Measurements from ENCODE around the gene SETBP1. TPM values are rescaled to one million over a fixed set of nuclear protein-coding genes. Genes with fewer than 3 reads are reported as not detected.
A peak's percentile ranks its signal among the peaks of the same experiment; 100 is the strongest.

The SETBP1 gene
- total RNA-seq, 2 donors from 2014 or later, result 9.8 to 16.7 TPM

- intact Hi-C loops (cut with DNase I), result no loop called here
- no peak for DNase-seq
- no peak for ATAC-seq
Measured at GRCh38 chr18:45046961-45047360, 366.3 kb downstream of the SETBP1 start.

DNA sequence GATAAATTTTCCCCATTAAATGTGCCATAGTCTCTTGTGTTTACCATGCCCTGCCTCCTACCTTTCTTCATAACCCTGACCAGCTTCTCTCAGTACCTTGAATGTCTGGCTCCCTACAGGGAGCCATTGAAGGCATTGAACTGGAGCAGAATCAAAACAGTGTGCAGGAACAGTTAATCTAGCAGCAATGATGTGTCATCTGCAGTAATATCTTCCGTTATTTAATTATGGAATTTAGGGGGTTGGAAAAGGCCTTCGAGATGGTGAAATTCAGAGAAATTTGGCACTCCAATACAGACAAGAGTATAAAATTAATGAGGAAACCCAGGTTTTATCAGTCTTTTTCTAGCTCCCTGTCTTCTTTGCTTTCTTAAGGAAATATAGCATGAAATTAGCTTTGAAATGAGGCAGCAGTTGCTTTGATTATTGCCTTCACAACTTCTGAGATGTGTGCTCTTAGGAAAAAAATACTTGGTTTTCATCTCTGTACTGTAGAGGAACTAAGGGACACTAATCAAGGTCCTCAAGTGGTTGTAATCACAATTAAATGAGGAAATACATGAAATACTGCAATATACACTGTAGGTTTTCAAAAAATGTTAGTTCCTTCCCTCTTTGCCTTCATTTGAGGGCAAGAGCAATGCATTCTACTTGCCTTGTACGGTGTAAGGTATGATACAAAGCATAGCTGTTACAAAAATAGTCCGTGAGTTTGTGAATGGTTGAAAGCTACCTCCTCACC, 369.1 kb downstream of the SETBP1 start:
- no peak for DNase-seq
- no peak for ATAC-seq
- intact Hi-C loops (cut with DNase I), result no loop called here

- ATAC-seq (peak in 1 of 2 donors; percentile 88), DNase-seq (no peak)
- intact Hi-C loops (cut with DNase I), result no loop called here
Measured at GRCh38 chr18:45050712-45051601, 370.3 kb downstream of the SETBP1 start.

DNA sequence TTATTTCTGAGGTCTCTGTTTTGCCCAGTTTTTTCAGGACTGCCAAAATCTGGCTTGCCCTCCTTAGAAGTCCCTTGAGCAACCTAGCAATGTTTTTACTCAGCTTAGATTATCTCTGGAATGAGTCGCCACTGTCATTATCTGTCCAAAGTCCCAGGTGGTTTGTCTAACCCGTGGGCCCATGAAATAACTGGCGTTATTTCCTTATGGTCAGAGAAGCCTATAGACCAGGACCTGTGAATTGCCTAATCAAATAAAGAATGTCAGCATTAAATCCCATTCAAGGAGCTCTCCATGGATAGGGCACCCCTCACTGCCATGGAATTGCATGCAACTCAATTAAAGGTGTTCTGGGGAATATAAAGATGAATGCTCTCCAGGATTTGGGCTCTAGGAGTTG, 373.9 kb downstream of the SETBP1 start:
- intact Hi-C loops (cut with DNase I), result no loop called here
- DNase-seq (no peak), ATAC-seq (no peak)

- no peak for DNase-seq
- ATAC-seq, result no peak
- intact Hi-C loops (cut with DNase I), result no loop called here
Measured at GRCh38 chr18:45055811-45056210, 375.1 kb downstream of the SETBP1 start.

DNA sequence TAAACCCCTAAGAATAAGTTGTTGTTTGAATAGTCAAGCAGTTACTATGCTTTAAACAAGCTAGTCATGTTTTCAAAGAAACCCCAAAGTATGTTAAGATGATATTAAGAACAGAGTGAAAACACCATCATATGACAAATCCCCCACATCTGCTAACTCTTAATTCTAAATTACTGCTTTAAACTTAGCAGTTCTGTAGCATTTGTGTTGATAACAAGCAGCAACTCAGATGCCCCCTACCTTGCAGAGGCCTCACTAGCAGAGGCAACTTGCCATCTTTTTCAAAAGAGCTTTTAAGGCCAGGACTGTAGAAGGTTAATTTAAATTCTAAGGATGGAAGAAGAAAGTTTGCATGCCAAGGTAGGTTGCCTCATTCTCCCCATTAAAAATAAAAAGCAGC, 376.2 kb downstream of the SETBP1 start:
- intact Hi-C loops (cut with DNase I), result no loop called here
- no peak for ATAC-seq
- DNase-seq, result no peak

DNA sequence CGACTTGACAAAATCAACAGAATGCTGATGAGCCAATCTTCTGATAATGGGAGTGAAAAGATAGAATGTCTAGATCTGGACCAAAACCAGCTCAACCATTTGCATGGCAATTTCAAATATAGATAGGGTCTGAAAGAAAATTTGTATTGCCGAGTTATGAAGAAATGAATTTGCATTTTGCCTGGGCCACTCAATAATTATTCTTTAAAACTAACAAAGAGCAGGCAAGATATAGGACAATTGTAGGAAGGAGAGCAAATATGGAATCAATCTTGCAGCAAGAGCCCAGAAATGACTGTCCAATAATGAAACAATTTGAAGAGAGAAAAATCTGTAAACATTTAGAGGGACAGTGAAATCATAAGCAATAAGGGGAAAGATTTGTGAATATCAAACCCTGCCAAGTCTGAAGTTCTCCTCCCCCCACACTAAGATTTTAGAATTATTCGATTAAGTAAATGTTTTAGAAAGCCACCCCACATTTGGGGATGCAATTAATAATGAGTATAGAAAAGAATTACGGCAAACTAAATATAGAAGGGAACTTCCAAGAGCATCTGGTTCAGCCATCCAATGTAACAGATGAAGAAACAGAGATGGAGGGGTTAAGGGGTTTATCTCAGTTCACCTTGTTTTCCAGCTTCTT, 377.4 kb downstream of the SETBP1 start:
- intact Hi-C loops (cut with DNase I), result no loop called here
- DNase-seq (no peak), ATAC-seq (no peak)

DNA sequence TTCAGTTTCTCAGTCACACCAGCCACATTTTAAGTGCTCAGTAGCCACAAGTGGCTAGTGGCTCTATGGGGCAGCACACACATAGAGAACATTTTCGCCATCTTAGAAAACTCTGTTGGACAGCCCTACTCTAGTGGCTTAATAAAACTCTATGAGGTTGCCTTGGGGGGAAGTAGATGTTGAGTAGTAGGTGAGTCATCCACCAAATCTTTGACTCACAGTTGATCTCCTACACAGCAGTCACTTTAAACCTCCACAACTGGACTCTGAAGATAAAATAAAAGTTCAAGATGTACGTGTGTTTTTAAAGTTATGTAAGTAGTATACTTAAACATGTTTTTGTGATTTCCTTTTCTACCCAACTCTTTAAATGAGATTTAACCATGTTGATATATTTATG, 379.0 kb downstream of the SETBP1 start:
- intact Hi-C loops (cut with DNase I), result no loop called here
- DNase-seq (no peak), ATAC-seq (peak in 1 of 2 donors; percentile 93)

GRCh38 chr18:45060102-45060501, 379.4 kb downstream of the SETBP1 start:
- intact Hi-C loops (cut with DNase I), result no loop called here
- ATAC-seq (no peak), DNase-seq (no peak)

DNA sequence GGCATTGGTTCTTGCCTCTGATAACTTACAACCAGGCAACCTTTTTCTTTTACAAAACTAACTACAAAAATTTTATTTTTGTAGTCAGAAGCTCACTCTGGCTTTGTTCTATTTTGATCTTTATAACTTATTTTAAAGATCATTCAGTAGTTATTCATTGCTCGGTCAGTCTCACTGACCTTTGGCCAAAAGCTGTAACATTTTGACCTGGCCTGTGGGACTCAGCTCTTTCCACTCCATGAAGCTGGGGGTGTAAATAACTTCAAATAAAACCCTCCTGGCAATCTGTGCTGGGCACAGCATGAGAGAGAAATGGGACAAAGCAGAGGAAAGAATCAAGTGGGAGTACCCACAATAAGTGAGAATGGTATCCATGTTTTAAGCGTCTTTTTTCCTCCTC, 380.7 kb downstream of the SETBP1 start:
- no peak for DNase-seq
- intact Hi-C loops (cut with DNase I), result no loop called here

DNA sequence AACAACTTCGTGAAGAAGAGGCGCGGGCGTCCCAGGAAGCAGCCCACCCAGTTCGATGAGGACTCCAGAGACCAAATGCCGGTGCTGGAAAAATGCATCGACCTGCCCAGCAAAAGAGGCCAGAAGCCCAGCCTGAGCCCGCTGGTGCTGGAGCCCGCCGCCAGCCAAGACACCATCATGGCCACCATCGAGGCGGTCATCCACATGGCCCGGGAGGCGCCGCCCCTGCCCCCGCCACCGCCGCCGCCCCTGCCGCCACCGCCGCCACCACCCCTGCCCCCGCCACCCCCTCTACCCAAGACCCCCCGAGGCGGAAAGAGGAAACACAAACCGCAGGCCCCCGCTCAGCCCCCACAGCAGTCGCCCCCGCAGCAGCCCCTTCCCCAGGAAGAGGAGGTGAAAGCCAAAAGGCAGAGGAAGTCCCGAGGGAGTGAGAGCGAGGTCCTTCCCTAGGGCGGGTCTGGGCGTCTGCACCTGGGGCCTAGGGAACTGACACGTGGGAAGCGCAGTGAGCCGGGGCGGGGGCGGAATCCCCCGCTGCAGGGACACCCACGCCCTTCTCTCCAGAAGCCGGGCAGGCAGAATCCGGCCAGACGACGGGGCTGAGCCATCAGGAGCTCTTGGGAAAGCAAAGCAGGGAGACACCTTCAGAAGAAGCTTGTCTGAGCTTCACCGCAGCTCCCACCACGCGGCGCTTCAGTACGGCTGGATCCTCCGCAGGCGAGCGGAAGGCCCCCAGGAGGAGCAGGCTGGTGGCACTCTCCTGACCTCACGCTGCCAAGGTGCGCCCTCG, 382.8 kb downstream of the SETBP1 start:
- no peak for DNase-seq
- ATAC-seq, result no peak
- intact Hi-C loops (cut with DNase I), result no loop called here

More for the DNA sequence above, 380.7 kb downstream of the SETBP1 start:
- ATAC-seq, result no peak

GRCh38 chr18:45066210-45066609, 385.5 kb downstream of the SETBP1 start:
- peak in 1 of 2 donors; percentile 31 for ATAC-seq
- DNase-seq, result no peak
- intact Hi-C loops (cut with DNase I), result no loop called here

GRCh38 chr18:45066886-45067285, 386.2 kb downstream of the SETBP1 start:
- ATAC-seq (peak; percentile 88 to 94), DNase-seq (peak; percentile 30)

GRCh38 chr18:45068400-45069094, 387.9 kb downstream of the SETBP1 start:
- ATAC-seq (no peak), DNase-seq (no peak)
- intact Hi-C loops (cut with DNase I), result no loop called here

More at GRCh38 chr18:45066886-45067285, 386.2 kb downstream of the SETBP1 start:
- intact Hi-C loops (cut with DNase I), result no loop called here

DNA sequence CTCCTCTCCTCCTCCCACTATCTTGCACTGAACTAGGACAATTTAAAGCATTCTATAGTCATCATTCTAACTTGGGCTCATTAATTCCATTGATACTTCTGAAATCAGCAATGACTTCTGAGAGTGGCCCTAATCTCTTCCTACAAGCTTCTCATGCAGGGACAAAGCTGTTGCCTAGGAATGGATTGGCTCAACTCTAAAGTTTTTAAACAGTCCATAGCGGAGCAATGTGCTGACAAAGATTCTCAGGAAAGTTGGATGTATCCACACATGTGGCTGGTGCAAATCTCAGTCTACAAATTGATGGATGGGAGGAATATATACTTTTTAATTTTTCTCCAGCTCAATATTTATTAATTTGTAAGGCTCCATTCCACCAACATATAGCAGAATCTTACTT, 388.9 kb downstream of the SETBP1 start:
- DNase-seq, result no peak
- peak in 1 of 2 donors; percentile 42 for ATAC-seq
- intact Hi-C loops (cut with DNase I), result no loop called here

GRCh38 chr18:45071956-45072355, 391.3 kb downstream of the SETBP1 start:
- DNase-seq (no peak), ATAC-seq (no peak)
- intact Hi-C loops (cut with DNase I), result no loop called here

DNA sequence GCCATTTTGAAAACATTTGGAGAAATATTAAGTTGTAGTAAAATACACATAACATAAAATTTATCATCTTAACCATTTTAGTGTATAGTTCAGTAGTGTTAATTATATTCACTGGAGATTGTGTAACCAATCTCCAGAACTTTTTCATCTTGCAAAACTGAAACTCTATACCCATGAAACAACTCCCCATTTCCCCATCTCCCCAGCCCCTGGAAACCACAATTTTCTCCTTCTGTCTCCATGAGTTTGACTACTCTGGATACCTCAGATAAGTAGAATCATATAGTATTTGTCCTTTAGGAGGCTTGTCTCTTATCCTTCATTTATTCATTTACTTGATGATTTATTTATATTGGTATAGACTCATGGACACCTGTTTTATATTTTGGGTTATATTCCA, 392.9 kb downstream of the SETBP1 start:
- intact Hi-C loops (cut with DNase I), result no loop called here
- no peak for ATAC-seq

DNA sequence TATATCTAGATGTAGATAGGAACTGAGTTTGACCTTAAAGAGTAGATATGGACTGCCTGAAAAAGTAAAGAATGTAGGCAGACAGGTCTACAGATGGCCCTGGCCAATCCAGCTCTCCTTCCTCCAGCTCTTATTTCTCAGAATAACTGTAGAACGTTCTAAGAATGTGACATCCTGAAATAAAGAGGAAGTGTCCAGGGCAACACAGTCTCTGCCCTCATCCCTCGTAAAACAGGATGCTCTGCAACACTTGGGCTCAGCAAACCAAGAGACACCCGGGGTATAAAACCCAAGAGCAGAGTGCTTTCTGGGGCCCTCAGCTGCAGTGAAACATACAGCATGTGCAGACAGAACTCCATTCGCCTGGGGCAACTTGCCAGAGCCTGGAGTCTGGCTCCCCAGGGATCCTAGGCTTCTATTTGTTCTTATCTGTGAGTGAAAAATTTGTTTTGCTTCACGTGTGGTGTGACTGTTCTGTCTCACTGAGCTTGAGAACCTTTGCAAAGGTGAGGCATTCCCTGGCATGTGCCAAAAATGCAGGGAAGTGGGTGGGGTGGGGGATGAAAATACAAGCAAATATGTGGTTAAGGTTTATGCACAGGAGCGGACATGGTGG, 401.0 kb downstream of the SETBP1 start:
- no peak for DNase-seq
- ATAC-seq, result no peak
- intact Hi-C loops (cut with DNase I), result no loop called here

More for the DNA sequence above, 392.9 kb downstream of the SETBP1 start:
- no peak for DNase-seq

All from left cardiac atrium (tissue), 4 donors.